Measurements from ENCODE around the gene GRPEL2. TPM values are rescaled to one million over a fixed set of nuclear protein-coding genes. Genes with fewer than 3 reads are reported as not detected.

The GRPEL2 gene
- total and polyA plus RNA-seq, 2 of the 8 experiments (the other 6 are each of a cell fraction or from before 2014, with no cell fraction given): 11.2 to 52.2 TPM

- H2BK12ac ChIP-seq (ENCODE audit: low read depth, low read length): no peak overlapping the region
- H3K27ac ChIP-seq (ENCODE audit: low read depth, low read length): no peak overlapping the region
- no peak overlapping the region for H3K4ac ChIP-seq (replicated peaks; ENCODE audit: insufficient read length, low read depth, low read length)
- ChIA-PET POLR2A (ENCODE audit: partially characterized antibody) (interaction anchor here (1.6 kb wide), 1 partner anchor 11 kb away, joined by 6 read pairs; no protein-coding TSS in a partner anchor), CTCF (ENCODE audit: partially characterized antibody) (interaction anchor here (1.1 to 46.1 kb wide), 7 partner anchors 9 to 73 kb away, joined by 4 to 1310 read pairs (median 5); partner anchors contain the start of gene IL17B)
- H3K4me2 ChIP-seq (ENCODE audit: insufficient read depth in 1 of 2, low read depth in 2 of 2, low read length in 2 of 2): no peak overlapping the region
- DNase-seq (ENCODE audit: low read depth in 1 of 2, low spot score in 2 of 2) (no peak), FAIRE-seq (no peak)
- no peaks in the 10 kb centered on the region for H3K79me2 ChIP-seq (ENCODE audit: control insufficient read depth in 1 of 2, insufficient read depth in 2 of 2, low read length in 2 of 2)
- H2AFZ ChIP-seq (ENCODE audit: low read length): no peak overlapping the region
- H3K9ac ChIP-seq (replicated peaks in 1 of 4; ENCODE audit: extremely low read depth in 1 of 4, low read depth in 3 of 4, low read length in 3 of 4): no peak overlapping the region
- H3K14ac ChIP-seq (ENCODE audit: insufficient read length): no peak overlapping the region
- H3K56ac ChIP-seq (replicated peaks; ENCODE audit: insufficient read length, low read depth, low read length): no peak overlapping the region
- H3K23ac ChIP-seq (ENCODE audit: insufficient read length): no peak overlapping the region
- H2BK15ac ChIP-seq (ENCODE audit: low read length): no peak overlapping the region
- no peak overlapping the region for H2BK120ac ChIP-seq (replicated peaks; ENCODE audit: low read depth, low read length)
- no peak overlapping the region for H4K8ac ChIP-seq (ENCODE audit: extremely low read depth, insufficient read depth, low read length)
- no peak overlapping the region for H4K91ac ChIP-seq (replicated peaks; ENCODE audit: insufficient read length, low read length)
- H3K79me1 ChIP-seq (ENCODE audit: low read depth, low read length): no peaks in the 10 kb centered on the region
- H3K18ac ChIP-seq (ENCODE audit: extremely low read depth, low read length): no peak overlapping the region
- no peak overlapping the region for H2AK5ac ChIP-seq (ENCODE audit: low read depth, low read length)
- H4K20me1 ChIP-seq (replicated peaks in 1 of 2; ENCODE audit: control insufficient read depth in 1 of 2, insufficient read depth in 2 of 2, low read length in 2 of 2): no peaks in the 10 kb centered on the region
- H3K4me1 ChIP-seq (replicated peaks in 1 of 4; ENCODE audit: control insufficient read depth in 3 of 4, insufficient read depth in 4 of 4, low read length in 3 of 4): no peaks in the 10 kb centered on the region
- no peaks in the 10 kb centered on the region for H3K9me3 ChIP-seq (ENCODE audit: insufficient read depth in 2 of 2, low read depth in 1 of 2, low read length in 1 of 2)
- no peak overlapping the region for H2BK5ac ChIP-seq (ENCODE audit: low read depth, low read length)
- no peak overlapping the region for H2BK20ac ChIP-seq (ENCODE audit: low read length)
- 89% methylated on average over 1 of the region's 1 CpG; no CpG with 5 or more reads in 1 of the 2 experiments for WGBS, 2 experiments (ENCODE audit: extremely low coverage in 1 of 2, insufficient coverage in 1 of 2, insufficient read length in 1 of 2, insufficient replicate concordance in 2 of 2, low coverage in 1 of 2, low lambda C conversion rate in 2 of 2, missing lambda C conversion rate in 1 of 2)
- no peak for TF ChIP-seq CEBPB (IDR thresholded peaks at IDR 0.05; ENCODE audit: low read depth, low read length)
- no peak for TF ChIP-seq USF2 (IDR thresholded peaks at IDR 0.05; ENCODE audit: low read length)
- TF ChIP-seq SIN3A (conservative IDR thresholded peaks at IDR 0.05 in 1 of 2, IDR thresholded peaks at IDR 0.05 in 1 of 2; ENCODE audit: low read depth in 1 of 2, low read length in 2 of 2): no peak
- TF ChIP-seq TBP (IDR thresholded peaks at IDR 0.05; ENCODE audit: low read depth, low read length): no peak
- no peak for TF ChIP-seq EGR1 (IDR thresholded peaks at IDR 0.05; ENCODE audit: borderline replicate concordance, low read depth, low read length)
- no peak for TF ChIP-seq SP4 (IDR thresholded peaks at IDR 0.05; ENCODE audit: low read length)
- TF ChIP-seq KDM1A (IDR thresholded peaks at IDR 0.05; ENCODE audit: borderline replicate concordance, low read length): no peak
- TF ChIP-seq SRF (IDR thresholded peaks at IDR 0.05; ENCODE audit: low read depth, low read length): no peak
- TF ChIP-seq JUND (IDR thresholded peaks at IDR 0.05; ENCODE audit: low read length): no peak
- no peak for TF ChIP-seq TAF7 (optimal IDR thresholded peaks at IDR 0.05; ENCODE audit: borderline replicate concordance, low read depth, low read length)
- TF ChIP-seq BACH1 (IDR thresholded peaks at IDR 0.05; ENCODE audit: low read length): no peak
- H3K27me3 ChIP-seq (replicated peaks in 1 of 4; ENCODE audit: control insufficient read depth in 3 of 4, extremely low read depth in 1 of 4, insufficient read depth in 3 of 4, low read length in 3 of 4): no peaks in the 10 kb centered on the region; a peak in 1 of 7 replicates
- no peak overlapping the region for H4K5ac ChIP-seq (ENCODE audit: insufficient read length, low read depth, low read length)
- peaks cover 2% of the 10 kb centered on the region; the same call in 1 of the 2 replicates for H3K23me2 ChIP-seq (ENCODE audit: low read depth, low read length)
- no peak overlapping the region for H3K4me3 ChIP-seq (ENCODE audit: extremely low read depth in 1 of 4, insufficient read depth in 2 of 4, low read depth in 3 of 4, low read length in 4 of 4)
- H3K36me3 ChIP-seq (ENCODE audit: control insufficient read depth in 2 of 4, insufficient read depth in 4 of 4, low read length in 3 of 4): no peaks in the 10 kb centered on the region
Observed at GRCh38 chr5:149387982-149388381, 42.7 kb downstream of the GRPEL2 start.

All from H1 (cell line).